ENCODE measurements around the gene RBBP8NL. TPM values are rescaled to one million over a fixed set of nuclear protein-coding genes. Genes with fewer than 3 reads are reported as not detected.

Gene RBBP8NL
- total RNA-seq, 2 donors from 2014 or later: 0.40 TPM; not detected in 1

DNA sequence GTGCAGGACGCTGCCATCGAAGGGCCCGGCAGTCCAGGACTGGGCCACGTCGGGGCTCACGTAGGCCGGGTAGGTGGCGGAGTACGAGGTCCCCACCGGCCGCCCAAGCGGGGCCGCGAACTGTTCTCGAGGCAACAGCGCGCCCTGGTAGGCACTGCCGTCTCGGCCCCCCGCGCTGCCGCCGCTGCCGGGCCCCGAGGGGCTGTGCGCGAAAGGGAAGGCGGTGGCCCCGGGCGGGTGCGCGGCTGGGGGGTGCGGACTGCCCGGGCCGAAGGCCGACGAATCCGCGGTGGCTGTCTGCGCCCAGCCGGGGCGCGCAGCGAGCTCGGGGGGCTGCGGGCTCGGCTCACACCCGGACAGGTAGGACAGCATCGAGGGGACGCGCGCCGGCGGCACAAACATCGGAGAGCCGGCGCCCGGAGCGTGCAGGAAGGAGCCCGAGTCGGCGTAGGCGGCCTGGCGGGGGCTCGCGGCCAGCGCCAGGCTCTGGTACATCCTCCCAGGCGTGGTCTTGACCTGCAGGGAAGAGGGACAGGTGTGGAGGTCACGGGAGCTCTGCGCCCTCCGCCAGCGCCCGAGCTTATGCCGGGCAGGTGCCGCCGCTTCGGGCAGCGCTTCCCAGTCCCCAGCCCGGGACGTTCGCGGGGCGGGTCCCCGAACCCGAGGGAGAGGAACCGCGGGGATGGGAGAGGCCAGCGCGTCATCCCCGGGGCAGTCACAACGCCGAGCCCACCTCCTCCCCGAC lies 47.9 kb upstream of the RBBP8NL start:
- H3K4me3 Mint-ChIP-seq: peak overlapping the region; percentile 52
- TF ChIP-seq, protein P1, sequence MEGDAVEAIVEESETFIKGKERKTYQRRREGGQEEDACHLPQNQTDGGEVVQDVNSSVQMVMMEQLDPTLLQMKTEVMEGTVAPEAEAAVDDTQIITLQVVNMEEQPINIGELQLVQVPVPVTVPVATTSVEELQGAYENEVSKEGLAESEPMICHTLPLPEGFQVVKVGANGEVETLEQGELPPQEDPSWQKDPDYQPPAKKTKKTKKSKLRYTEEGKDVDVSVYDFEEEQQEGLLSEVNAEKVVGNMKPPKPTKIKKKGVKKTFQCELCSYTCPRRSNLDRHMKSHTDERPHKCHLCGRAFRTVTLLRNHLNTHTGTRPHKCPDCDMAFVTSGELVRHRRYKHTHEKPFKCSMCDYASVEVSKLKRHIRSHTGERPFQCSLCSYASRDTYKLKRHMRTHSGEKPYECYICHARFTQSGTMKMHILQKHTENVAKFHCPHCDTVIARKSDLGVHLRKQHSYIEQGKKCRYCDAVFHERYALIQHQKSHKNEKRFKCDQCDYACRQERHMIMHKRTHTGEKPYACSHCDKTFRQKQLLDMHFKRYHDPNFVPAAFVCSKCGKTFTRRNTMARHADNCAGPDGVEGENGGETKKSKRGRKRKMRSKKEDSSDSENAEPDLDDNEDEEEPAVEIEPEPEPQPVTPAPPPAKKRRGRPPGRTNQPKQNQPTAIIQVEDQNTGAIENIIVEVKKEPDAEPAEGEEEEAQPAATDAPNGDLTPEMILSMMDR (conservative IDR thresholded peaks at IDR 0.05): no peak
- peaks cover 48% of the 10 kb centered on the region for H3K27me3 Mint-ChIP-seq (ENCODE audit: insufficient read depth)
- H3K4me1 Mint-ChIP-seq: peaks cover 19% of the 10 kb centered on the region
- no peaks in the 10 kb centered on the region for H3K9me3 Mint-ChIP-seq
- 3% methylated on average over 9 to 93 of the region's 93 CpGs for WGBS, 2 experiments (ENCODE audit: insufficient coverage in 1 of 2, insufficient read length in 1 of 2)
- Histone ChIP-seq H3K4me3 (ENCODE audit: low read length) (no peak overlapping the region), H3K27me3 (ENCODE audit: control insufficient read depth, insufficient read depth, low read length, poor library complexity, severe bottlenecking) (peaks cover 65% of the 10 kb centered on the region), H3K9ac (ENCODE audit: extremely low read depth, low read length, poor library complexity, severe bottlenecking) (no peak overlapping the region), H3K36me3 (ENCODE audit: control insufficient read depth, insufficient read depth, low read length) (no peaks in the 10 kb centered on the region), H3K4me1 (ENCODE audit: control insufficient read depth, insufficient read depth, low read length) (peaks cover 10% of the 10 kb centered on the region), H3K27ac (ENCODE audit: low read depth, low read length) (no peak overlapping the region), H3K9me3 (ENCODE audit: control insufficient read depth, low read length) (no peaks in the 10 kb centered on the region)
- H3K27ac Mint-ChIP-seq: no peak overlapping the region
- H3K36me3 Mint-ChIP-seq (ENCODE audit: low read depth): no peaks in the 10 kb centered on the region
- DNase-seq: peak; percentile 81

- TF ChIP-seq, protein P1 (conservative IDR thresholded peaks at IDR 0.05): no peak
- 7 to 13% methylated on average over 5 to 25 of the region's 25 CpGs for WGBS, 2 experiments (ENCODE audit: insufficient coverage in 1 of 2, insufficient read length in 1 of 2)
- H3K36me3 ChIP-seq (ENCODE audit: control insufficient read depth, insufficient read depth, low read length): no peaks in the 10 kb centered on the region
- H3K36me3 Mint-ChIP-seq (ENCODE audit: low read depth): no peaks in the 10 kb centered on the region
- H3K4me1 ChIP-seq (ENCODE audit: control insufficient read depth, insufficient read depth, low read length): peaks cover 10% of the 10 kb centered on the region
- H3K27ac ChIP-seq (ENCODE audit: low read depth, low read length): no peak overlapping the region
- peak overlapping the region; percentile 52 for H3K4me3 Mint-ChIP-seq
- no peaks in the 10 kb centered on the region for H3K9me3 ChIP-seq (ENCODE audit: control insufficient read depth, low read length)
- H3K27me3 Mint-ChIP-seq (ENCODE audit: insufficient read depth): peaks cover 47% of the 10 kb centered on the region
- peaks cover 16% of the 10 kb centered on the region for H3K4me1 Mint-ChIP-seq
- H3K27me3 ChIP-seq (ENCODE audit: control insufficient read depth, insufficient read depth, low read length, poor library complexity, severe bottlenecking): peaks cover 65% of the 10 kb centered on the region
- H3K27ac Mint-ChIP-seq: no peak overlapping the region
- no peak for DNase-seq
- peak overlapping the region; percentile 62 for H3K4me3 ChIP-seq (ENCODE audit: low read length)
- no peak overlapping the region for H3K9ac ChIP-seq (ENCODE audit: extremely low read depth, low read length, poor library complexity, severe bottlenecking)
- H3K9me3 Mint-ChIP-seq: no peaks in the 10 kb centered on the region
Observed at GRCh38 chr20:62474604-62475026, 47.3 kb upstream of the RBBP8NL start.

- H3K9me3 Mint-ChIP-seq: no peaks in the 10 kb centered on the region
- WGBS, 2 experiments (ENCODE audit: insufficient coverage in 1 of 2, insufficient read length in 1 of 2): 16 to 20% methylated on average over 21 to 52 of the region's 52 CpGs
- no peaks in the 10 kb centered on the region for H3K9me3 ChIP-seq (ENCODE audit: control insufficient read depth, low read length)
- peak; percentile 79 for DNase-seq
- H3K27ac Mint-ChIP-seq: no peak overlapping the region
- H3K4me1 ChIP-seq (ENCODE audit: control insufficient read depth, insufficient read depth, low read length): peaks cover 5% of the 10 kb centered on the region
- H3K27me3 ChIP-seq (ENCODE audit: control insufficient read depth, insufficient read depth, low read length, poor library complexity, severe bottlenecking): peaks cover 58% of the 10 kb centered on the region
- H3K4me3 ChIP-seq (ENCODE audit: low read length): peak overlapping the region; percentile 62
- H3K4me1 Mint-ChIP-seq: peaks cover 10% of the 10 kb centered on the region
- no peak overlapping the region for H3K27ac ChIP-seq (ENCODE audit: low read depth, low read length)
- TF ChIP-seq, protein P1 (conservative IDR thresholded peaks at IDR 0.05): no peak
- no peaks in the 10 kb centered on the region for H3K36me3 ChIP-seq (ENCODE audit: control insufficient read depth, insufficient read depth, low read length)
- no peak overlapping the region for H3K9ac ChIP-seq (ENCODE audit: extremely low read depth, low read length, poor library complexity, severe bottlenecking)
- H3K4me3 Mint-ChIP-seq: peak overlapping the region; percentile 52
- peaks cover 41% of the 10 kb centered on the region for H3K27me3 Mint-ChIP-seq (ENCODE audit: insufficient read depth)
- H3K36me3 Mint-ChIP-seq (ENCODE audit: low read depth): no peaks in the 10 kb centered on the region
Observed at GRCh38 chr20:62473717-62474603, 46.6 kb upstream of the RBBP8NL start.
